ENCODE measurements around the gene POLN. TPM values are rescaled to one million over a fixed set of nuclear protein-coding genes. Genes with fewer than 3 reads are reported as not detected.
"Not testable (repeated sequence)": the region's sequence is repeated elsewhere in the genome, so short reads cannot be mapped to it uniquely, and the experiment has no call there.

POLN gene
- total RNA-seq, 1 donor from 2014 or later = 8.6 TPM

DNA sequence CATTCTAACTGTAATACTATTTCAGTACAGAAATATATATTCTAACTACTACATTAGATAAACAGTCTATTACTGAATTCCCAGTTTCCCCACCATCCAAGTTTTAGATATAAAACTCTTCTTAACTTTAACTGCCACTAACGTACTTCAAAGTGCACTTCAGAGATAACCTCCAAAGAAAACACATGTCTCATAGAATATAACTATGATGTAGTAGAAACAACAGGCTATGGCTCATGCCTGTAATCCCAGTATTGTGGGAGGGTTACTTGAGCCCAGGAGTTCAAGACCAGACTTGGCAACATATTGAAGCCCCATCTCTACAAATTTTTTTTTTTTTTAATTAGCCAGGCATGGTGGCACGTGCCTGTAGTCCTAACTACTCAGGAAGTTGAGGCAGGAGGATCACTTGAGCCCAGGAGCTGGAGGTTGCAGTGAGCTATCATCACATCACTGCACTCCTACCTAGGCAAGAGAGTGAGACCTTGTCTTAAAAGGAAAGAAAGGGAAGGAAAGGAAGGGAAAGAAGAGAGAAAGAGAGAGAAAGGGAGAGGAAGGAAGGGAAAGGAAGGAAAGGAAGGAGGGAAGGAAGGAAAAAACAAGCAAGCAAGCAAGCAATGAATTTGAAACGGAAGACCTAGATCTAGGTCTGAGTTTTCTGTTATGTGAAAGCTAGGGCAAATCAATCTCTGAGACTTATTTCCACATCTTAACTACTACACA, 4.8 kb downstream of the POLN start:
- DNase-seq (ENCODE audit: low spot score in 2 of 2) (no peak), FAIRE-seq (no peak)

GRCh38 chr4:2231082-2231481, 10.8 kb downstream of the POLN start:
- FAIRE-seq (no peak), DNase-seq (ENCODE audit: low spot score in 2 of 2) (no peak)

GRCh38 chr4:2226261-2226660, 15.7 kb downstream of the POLN start:
- DNase-seq (ENCODE audit: low spot score in 2 of 2) (no peak), FAIRE-seq (no peak)

DNA sequence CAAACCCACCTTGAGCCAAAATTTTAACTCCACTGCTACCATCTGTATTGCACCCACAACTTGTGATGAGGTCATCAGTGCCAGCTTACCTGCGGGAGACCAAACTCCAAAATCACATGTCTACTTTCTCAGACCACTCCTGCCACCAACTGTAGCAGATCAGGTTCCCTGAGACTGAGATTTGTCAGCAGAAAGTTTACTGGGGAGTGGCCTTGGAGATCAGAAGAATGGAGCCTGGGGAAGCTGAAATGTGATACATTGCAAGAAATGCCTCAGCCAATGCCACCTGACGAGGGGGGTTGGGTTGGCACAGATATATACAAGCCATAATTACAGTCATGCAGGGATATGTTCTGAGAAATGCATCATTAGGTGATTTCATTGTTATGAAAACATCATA, 19.1 kb downstream of the POLN start:
- DNase-seq (ENCODE audit: low spot score in 2 of 2) = no peak

DNA sequence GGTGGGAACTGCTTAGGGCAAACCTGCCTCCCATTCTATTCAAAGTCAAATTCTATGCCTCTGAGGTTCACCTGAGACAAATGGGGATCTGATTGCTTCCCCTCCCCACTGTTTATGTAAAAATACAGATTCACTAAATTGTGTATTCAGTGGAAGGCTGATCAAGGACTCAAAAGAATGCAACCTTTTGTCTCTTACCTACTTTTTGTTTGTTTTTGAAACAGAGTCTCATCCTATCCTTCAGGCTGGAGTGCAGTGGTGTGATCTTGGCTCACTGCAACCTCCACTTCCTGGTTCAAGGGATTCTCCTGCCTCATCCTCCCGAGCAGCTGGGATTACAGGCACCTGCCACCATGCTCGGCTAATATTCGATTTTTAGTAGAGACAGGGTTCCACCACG, 20.5 kb downstream of the POLN start:
- not testable (repeated sequence) for FAIRE-seq; DNase-seq (ENCODE audit: low spot score in 2 of 2)

More for the DNA sequence above, 19.1 kb downstream of the POLN start:
- FAIRE-seq = no peak

- no peak for FAIRE-seq
These were observed 21.8 kb downstream of the POLN start for GRCh38 chr4:2220016-2220630.

GRCh38 chr4:2219233-2219760, 22.6 kb downstream of the POLN start:
- DNase-seq (ENCODE audit: low spot score in 2 of 2) = no peak

More at GRCh38 chr4:2220016-2220630, 21.8 kb downstream of the POLN start:
- peak; percentile 26 to 49 for DNase-seq (ENCODE audit: low spot score in 2 of 2)

DNA sequence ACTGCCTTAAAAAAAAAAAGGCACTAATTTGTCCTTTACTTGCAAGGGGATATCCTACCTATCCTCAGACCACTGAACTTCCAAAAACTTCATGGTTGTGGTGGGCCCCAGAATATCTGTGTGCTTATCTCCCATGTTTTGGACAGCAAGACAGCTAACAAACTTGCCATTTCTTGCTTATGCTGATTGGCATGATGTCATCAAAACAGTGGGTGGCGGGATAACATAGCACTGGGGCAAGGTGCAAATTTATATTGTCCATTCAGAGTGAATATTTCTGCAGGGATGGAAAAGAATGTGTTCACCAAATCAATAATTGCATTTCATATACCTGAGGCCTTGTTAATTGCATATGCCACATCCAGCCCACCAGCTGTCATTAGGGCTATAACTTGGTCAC, 23.5 kb downstream of the POLN start:
- no peak for FAIRE-seq

More at GRCh38 chr4:2219233-2219760, 22.6 kb downstream of the POLN start:
- no peak for FAIRE-seq

GRCh38 chr4:2217726-2218125, 24.2 kb downstream of the POLN start:
- FAIRE-seq = no peak
- DNase-seq (ENCODE audit: low spot score in 2 of 2) = no peak

More for the DNA sequence above, 23.5 kb downstream of the POLN start:
- no peak for DNase-seq (ENCODE audit: low spot score in 2 of 2)

DNA sequence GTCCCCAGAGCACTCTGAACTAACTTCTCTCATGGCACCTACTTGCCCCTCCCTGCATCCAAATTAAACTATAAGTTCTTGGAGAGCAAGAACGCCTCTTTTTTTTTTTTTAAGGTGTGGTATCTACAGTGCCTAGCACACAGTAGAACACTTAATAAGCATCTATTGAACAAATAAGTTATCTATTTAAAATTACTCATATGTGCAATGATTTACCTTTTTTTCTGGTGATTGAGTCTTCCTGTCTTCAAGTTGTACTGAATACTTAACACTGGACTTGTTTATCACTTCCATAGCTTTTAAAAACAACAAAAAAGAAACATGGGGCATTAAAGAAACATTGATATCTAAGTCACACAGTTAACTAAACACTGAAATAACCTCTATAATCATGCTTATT, 29.1 kb downstream of the POLN start:
- FAIRE-seq (no peak), DNase-seq (ENCODE audit: low spot score in 2 of 2) (no peak)

DNA sequence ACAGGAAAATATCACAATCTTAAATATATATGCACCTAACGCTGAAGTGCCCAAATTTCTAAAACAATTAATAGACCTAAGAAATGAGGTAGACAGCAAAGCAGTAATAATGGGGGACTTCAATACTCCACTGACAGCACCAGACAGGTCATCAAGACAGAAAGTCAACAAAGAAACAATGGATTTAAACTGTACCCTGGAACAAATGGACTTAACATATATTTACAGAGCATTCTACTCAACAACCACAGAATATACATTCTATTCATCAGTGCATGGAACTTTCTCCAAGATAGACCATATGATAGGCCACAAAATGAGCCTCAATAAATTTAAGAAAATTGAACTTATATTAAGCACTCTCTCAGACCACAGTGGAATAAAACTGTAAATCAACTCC, 39.1 kb downstream of the POLN start:
- not testable (repeated sequence) for FAIRE-seq

GRCh38 chr4:2194496-2194895, 47.4 kb downstream of the POLN start:
- DNase-seq (ENCODE audit: low spot score in 2 of 2) (no peak), FAIRE-seq (no peak)

More for the DNA sequence above, 39.1 kb downstream of the POLN start:
- DNase-seq (ENCODE audit: low spot score in 2 of 2) = not testable (repeated sequence)

DNA sequence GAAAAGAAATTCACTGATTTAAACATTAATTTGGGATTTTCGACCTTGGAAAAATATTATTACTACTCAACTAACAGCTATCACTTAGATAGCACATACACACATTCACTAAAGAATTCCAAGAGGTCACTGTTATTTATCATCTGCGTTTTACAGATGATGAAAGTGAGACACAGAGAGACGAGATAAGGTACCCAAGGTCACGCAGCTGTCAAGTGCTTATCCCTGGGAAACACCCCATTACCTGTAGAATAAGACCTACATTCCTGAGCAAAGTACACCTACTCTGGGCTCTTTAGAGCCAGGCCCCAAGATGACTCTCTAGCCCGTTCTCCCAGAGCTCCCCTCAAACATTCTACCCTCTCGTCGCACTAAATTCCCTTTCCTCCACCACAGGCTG, 48.6 kb downstream of the POLN start:
- DNase-seq (ENCODE audit: low spot score in 2 of 2) (no peak), FAIRE-seq (no peak)

DNA sequence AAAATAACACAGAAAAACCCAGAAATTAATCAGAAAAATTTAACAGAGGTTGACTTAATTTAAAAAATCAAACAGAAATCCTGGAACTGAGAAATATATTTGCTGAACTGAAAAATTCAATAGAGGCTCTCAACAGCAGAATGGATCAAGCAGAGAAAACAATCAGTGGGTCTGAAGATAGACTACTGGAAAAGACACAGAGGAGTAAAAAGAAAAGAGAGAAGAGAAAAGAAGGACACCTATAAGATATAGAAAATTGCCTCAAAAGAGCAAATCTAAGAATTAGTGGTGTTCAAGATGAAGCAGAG, 55.1 kb downstream of the POLN start:
- DNase-seq (ENCODE audit: low spot score in 2 of 2) = no peak
- FAIRE-seq = no peak

DNA sequence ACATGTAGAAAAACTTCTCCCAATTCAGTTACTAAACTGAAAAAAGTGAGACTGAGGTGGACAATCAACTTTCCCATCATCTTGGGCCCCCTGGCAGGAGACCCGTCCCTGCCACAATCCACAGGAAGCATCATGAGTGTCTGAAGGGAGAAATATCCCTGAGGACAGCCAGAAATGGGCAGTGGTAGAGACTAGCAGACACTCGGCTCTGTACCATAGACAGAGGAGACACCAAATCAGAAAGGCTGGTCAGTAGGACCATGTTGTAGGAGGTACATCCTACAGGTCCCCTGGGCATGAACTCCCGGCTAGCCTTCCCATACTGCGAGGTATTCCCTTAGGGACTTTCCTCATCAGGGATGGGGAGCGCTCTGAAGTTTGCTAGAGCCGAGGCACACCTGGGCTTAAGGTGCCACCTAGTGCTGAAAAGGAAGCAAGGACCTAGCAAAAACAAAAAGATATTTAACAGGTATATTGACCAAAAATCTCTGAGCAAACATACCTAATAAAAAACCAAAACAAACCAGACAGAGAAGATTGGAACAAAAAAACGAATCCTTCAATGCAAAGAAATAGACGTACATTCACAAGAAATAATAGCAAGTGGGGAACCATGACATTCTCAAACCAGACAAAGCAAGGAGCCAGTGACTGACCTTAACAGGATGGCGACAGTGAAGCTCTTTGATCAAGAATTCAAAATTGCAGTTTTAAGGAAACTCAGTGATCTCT, 55.6 kb downstream of the POLN start:
- DNase-seq (ENCODE audit: low spot score in 2 of 2) (no peak), FAIRE-seq (no peak)

- DNase-seq (ENCODE audit: low spot score in 2 of 2) = no peak
- no peak for FAIRE-seq
These were observed 58.5 kb downstream of the POLN start for GRCh38 chr4:2183394-2183793.

DNA sequence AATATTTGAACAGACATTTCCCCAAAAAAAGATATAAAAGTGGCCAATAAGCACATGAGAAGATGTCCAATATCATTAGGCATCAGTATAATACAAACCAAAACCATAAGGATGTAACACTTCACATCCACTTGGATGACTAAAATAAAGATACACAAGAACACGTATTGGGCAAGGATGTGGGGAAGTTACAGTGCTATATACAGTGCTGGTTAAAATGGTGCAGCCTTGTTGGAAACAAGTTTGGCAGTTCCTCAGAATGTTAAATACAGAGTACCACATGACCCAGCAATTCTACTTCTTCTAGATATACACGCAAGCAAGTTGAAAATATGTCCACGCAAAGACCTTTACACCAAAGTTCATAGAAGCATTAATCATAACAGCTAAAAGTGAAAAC, 58.9 kb downstream of the POLN start:
- no peak for DNase-seq (ENCODE audit: low spot score in 2 of 2)
- FAIRE-seq = no peak

DNA sequence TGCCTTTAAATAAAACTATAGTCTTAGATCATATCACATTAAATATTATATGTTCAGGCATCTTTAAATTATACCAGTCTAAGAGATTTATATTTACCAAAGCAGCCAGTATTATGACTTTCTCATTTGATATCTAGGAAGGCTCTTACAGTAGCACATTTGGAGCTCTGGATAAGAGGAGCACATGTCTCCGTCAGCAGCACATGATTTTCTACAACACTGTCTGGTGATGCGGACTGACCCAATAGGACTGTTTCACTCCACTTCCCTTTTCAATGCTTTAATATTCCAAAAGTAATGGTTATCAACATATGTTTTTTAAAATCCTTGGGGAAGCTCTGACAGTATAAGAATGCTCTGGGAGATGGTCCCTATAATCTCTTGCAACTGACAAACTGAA, 61.5 kb downstream of the POLN start:
- no peak for FAIRE-seq

GRCh38 chr4:2179717-2180116, 62.2 kb downstream of the POLN start:
- FAIRE-seq = no peak

More for the DNA sequence above, 61.5 kb downstream of the POLN start:
- no peak for DNase-seq (ENCODE audit: low spot score in 2 of 2)

DNA sequence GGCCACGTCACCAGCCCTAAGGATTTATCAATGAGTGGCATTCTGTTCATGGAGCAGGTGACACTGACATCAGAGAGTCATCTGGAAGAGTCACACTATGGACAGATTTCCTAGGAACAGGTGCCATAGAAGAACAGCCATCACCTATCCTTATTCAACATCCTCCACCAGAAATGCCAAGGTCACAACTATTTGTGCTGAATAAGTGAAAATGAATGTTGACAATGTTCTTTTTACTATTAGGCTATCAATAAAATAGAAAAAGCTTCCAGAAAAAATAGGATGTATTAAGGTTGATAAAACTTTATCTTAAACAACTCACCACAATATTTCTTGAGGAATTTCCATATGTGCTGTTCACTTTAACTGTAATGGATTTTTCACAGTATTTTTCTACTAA, 62.9 kb downstream of the POLN start:
- FAIRE-seq (no peak), DNase-seq (ENCODE audit: low spot score in 2 of 2) (no peak)

More at GRCh38 chr4:2179717-2180116, 62.2 kb downstream of the POLN start:
- DNase-seq (ENCODE audit: low spot score in 2 of 2) = no peak

DNA sequence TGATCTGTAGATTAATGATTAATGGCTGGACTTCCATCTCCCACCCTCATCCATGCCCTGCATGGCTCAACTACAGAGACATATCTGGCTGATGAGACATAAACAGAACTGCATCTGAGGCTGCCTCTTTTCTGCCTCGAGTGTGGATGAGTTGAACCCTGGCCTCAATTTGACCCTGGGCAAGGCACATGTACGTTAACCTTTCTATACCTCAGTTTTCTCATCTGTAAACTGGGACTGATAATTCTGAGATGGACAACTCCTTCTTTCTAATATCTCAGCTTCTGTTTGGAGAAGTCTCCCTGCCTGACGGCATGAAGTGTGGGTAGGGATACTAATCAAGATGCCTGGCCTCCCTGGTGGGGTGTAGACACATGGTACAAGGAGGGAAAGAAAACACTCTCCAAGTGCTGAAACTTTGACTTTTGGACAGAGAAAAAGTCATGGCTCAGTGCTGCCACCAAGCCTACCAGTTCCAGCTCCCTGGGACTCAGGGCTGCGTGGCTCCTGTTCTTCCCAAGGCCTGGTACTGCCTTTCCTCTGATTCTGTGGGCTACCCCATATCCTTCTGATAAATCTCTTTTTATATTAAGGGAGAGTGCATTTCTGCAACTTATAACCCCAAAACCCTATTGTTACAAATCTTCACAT, 64.4 kb downstream of the POLN start:
- DNase-seq (ENCODE audit: low spot score in 2 of 2) = no peak
- FAIRE-seq = no peak

Measured in frontal cortex (tissue), 4 donors.